GM19324 (cell line): Measurements from ENCODE around the gene USP46.

Experiments
- ATAC-seq: cut with Tn5 transposase; IDR thresholded peaks from one replicate; pipeline ENCODE4 v1.9.1; 2021; ENCODE audit warnings: mild to moderate bottlenecking, moderate library complexity; ENCODE audit not compliant: unreplicated experiment, low FRiP score

The USP46 gene, protein sequence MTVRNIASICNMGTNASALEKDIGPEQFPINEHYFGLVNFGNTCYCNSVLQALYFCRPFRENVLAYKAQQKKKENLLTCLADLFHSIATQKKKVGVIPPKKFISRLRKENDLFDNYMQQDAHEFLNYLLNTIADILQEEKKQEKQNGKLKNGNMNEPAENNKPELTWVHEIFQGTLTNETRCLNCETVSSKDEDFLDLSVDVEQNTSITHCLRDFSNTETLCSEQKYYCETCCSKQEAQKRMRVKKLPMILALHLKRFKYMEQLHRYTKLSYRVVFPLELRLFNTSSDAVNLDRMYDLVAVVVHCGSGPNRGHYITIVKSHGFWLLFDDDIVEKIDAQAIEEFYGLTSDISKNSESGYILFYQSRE

DNA sequence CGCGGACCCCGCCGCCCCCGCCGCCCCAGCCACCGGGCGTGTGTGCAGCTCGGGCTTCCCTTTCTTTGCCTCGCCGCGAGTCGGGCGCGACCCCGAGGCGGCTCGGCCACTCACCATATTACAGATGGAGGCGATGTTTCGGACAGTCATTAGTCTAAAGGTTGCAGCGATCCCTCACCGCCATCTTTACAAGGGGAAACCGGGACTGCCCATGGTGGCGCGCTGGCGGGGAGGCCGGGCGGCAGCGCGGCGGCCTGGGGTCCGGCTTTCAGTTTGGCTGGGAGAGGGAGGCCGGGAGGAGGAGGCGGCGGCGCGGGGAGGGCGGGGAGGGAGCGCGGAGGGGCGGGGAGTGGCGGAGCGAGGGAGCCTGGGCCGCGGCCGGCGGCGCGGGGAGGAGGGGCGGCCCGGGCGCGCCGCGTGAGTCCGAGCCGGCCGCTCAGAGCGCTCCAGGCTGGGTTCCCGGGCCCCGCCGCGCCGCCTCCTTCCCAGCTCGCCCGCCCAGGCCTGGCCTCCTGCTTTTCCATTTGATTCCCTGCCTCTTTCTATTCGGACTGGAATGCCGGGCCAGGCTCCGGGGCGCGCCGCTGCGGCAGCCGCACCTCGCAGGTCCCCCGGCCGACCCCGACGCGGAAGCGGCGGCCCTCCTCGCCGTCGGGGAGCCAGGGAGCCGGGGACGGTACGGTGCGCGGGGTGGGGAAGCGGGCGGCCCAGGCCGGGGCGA is at the start of gene USP46:
Gene USP46, minus strand, starts transcription at position 301 of the 721 bp plus-strand sequence. Its CDS starts 151 bp downstream, at position 150.
- peak; percentile 93 for ATAC-seq

GRCh38 chr4:52704661-52705060 is 45.6 kb upstream of the USP46 start:
- ATAC-seq: no peak

DNA sequence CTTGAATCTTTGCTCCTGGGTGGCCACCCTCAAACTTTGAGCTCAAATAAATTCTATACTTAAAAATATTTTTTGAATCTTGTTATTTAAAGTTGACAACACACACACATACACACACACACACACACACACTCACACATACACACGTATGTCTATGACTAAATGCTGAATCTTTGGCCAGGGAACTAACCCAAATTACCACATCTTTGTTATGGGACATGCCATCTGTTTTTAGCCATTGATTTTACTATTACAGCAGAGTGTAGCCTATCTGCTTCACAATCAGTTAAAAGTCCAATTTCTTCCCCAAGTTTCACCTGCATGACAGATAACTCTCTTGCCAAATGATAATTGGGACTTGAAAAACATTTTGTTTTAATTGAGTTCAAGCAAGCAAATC is 45.0 kb upstream of the USP46 start:
- no peak for ATAC-seq

DNA sequence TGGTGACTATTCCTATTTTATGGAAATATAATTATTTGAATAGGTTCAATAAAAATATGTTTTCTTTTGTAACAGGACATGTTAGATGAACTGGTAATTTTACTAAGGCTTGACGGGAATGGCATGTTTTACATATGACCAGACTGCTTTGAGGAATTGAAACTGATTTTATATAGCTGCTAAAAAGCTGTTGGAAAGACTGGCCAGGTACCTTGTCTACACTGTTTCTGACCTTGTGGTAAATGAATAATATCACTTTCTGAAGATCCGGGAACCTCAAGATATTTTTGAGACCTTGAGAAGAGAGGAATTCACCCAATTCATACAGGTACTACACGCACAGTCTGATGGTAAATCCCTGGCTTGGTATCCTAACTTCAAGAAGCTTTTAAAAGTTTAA is 42.1 kb upstream of the USP46 start:
- ATAC-seq: peak; percentile 93

DNA sequence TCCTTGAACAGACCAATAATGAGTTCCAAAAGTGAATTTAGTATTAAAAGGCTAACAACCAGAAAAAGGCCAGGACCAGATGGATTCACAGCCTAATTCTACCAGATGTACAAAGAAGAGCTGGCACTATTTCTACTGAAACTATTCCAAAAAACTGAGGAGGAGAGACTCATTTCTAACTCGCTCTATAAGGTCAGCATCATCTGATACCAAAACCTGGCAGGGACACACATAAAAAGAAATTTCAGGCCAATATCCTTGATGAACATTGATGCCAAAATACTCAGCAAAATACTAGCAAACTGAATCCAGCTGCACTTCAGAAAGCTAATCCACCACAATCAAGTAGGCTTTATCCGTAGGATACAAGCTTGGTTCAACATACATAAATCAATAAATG is 35.8 kb upstream of the USP46 start:
- ATAC-seq: no peak

DNA sequence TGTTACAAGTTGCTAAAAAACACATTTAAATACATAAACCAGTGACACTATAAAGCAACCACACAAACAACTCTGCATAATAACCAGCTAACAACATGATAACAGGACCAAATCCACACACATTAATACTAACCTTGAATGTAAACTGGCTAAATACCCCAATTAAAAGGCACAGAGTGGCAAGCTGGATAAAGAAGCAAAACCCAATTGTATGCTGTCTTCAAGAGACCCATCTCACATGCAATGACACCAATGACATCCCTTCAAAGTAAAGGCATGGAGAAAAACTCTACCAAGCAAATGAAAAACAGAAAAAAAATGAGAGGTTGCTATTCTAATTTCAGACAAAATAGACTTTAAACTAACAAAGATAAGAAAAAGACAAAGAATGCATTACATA is 34.4 kb upstream of the USP46 start:
- ATAC-seq: no peak

- ATAC-seq: no peak
These were observed 30.0 kb upstream of the USP46 start for GRCh38 chr4:52689096-52689495.

DNA sequence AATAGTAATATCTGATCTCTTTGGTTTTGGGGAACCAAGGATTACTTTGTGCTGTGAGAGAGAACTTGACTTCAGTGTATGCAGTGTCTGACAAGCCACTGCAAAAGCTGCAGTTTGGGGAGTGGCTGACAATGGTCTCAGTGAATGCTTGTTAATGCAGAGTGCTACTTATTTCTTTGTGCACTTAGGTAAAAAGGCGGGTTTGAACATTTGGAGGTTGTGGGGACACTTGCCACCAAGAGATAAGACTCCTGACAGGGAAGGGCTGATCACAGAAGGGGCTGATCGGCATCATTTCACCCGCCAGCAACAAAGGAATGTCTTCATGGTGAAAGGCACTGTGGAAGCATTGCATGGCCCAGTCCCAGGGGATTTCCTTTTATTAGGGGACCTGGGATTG is 28.6 kb upstream of the USP46 start:
- no peak for ATAC-seq

- no peak for ATAC-seq
These were observed 26.2 kb upstream of the USP46 start for GRCh38 chr4:52685316-52685715.

GRCh38 chr4:52684896-52685295 is 25.8 kb upstream of the USP46 start:
- ATAC-seq: no peak

DNA sequence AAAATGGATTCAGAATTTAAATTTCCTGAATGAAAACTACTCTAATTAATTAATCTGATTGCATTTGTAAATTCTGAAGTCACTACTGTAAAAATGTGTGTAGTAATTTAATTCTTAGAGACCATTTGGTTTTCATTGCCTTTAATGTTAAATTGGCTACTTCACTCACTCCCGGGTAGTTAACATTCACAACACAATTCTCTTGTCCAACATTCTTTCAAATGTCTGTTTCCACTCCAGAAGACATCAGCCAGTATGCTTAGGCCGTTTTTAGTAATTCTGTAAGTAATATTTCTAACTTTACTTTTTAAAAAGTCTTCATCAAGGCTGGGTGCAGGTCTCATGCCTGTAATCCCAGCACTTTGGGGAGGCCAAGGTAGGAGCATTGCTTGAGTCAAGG is 21.3 kb upstream of the USP46 start:
- ATAC-seq: no peak

GRCh38 chr4:52676536-52676935 is 17.4 kb upstream of the USP46 start:
- ATAC-seq: no peak

- no peak for ATAC-seq
These were observed 16.0 kb upstream of the USP46 start for GRCh38 chr4:52675111-52675510.

- ATAC-seq: no peak
These were observed 11.6 kb upstream of the USP46 start for GRCh38 chr4:52670739-52671138.

GRCh38 chr4:52670121-52670520 is 11.0 kb upstream of the USP46 start:
- no peak for ATAC-seq

DNA sequence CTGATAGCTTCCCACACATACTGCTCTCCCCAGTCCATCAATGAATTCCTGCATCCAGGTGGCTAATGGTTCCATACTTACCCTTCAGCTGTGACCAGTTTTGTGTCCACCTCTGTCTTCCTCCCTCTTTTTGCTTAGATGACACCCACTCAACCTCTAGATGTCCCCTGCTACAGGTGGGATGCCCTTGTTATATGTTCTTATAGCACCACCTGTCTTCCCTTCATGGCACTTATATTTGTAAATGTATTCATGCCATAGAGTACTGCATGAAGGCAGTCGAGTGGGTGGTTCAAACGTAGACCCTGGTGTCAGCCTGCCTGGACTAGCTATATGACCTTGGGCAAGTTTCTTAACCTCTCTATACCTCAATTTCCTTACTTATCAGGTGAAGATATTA is 6.5 kb upstream of the USP46 start:
- no peak for ATAC-seq

DNA sequence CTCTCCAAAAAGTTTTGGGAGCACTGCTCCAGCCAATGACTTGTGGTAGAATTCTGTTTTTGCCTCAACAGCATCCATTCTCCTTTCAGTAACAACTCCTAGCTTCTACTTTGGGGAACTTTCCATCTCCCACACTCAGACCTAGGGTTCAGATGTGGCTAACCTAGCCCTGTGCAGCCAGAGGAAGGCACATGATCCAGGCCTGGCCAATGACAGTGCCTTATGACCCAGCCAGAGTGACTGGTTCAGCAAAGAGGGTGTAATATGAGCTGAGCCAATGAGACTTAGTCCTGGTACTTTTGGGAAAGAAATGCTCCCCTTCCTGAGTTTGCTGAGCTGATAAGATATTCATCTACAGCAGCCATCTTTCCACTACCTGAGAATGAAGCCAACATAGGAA is 5.4 kb upstream of the USP46 start:
- ATAC-seq: no peak

GRCh38 chr4:52661966-52662690 is 3.0 kb upstream of the USP46 start:
- no peak for ATAC-seq

GRCh38 chr4:52660643-52661042 is 1.5 kb upstream of the USP46 start:
- ATAC-seq: no peak

DNA sequence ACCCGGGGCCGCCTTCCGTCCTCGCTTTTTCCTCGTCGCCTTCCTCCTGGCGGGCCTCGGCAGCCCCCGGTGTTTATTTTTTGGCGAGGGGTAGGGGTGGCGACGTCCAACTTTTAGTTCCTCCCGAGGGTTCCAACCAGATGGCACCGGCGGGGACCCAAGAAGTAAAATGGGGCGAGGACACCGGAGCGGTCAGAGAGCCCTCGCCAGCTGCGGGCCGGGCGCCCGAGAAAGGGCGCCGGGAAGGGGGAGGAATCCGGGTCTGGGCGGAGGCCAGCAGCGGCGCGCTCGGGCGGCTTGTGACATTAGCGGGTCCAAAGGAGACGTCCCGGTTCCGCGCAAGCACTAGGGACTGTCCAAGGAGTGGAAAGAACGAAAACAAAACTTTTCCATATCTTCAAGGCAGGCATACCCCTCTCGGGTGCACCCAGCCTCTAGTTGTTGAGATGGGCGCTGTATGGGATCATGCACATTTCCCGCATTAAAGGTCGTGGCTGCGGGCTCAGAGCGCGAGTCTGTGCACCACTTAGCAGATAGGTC is 691 bp upstream of the USP46 start:
- peak; percentile 40 for ATAC-seq

DNA sequence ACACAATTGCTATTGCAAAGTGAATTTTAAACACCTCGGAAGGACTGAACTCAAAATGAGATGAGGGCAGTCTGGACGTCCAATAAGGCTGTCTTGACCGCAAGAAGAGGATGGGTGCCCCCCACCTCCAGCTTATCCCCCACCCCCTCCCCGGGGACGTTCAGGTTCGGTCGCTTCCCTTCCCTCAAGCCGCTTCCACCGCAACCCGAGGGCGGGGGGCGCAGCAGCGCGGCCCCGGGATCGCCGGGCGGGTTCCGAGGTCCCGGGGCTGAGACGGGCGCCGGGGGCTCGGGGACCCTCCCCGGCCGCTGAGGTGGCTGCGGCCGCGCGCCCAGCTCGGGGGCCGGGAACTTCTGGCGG is 480 bp downstream of the USP46 start:
- peak; percentile 22 for ATAC-seq
